ENCODE data around the gene CEP57L1. TPM values are rescaled to one million over a fixed set of nuclear protein-coding genes. Genes with fewer than 3 reads are reported as not detected.

The CEP57L1 gene
- total RNA-seq, 1 donor from 2014 or later = 11.0 TPM

- H3K27ac Mint-ChIP-seq (ENCODE audit: unreplicated experiment) = no peak overlapping the region
- H3K4me3 Mint-ChIP-seq (ENCODE audit: unreplicated experiment) = no peak overlapping the region
- no peak for DNase-seq (ENCODE audit: low spot score)
- peaks cover 3% of the 10 kb centered on the region for H3K27me3 Mint-ChIP-seq (ENCODE audit: unreplicated experiment)
- no peaks in the 10 kb centered on the region for H3K36me3 Mint-ChIP-seq (ENCODE audit: low read depth, unreplicated experiment)
- TF ChIP-seq, protein P1, sequence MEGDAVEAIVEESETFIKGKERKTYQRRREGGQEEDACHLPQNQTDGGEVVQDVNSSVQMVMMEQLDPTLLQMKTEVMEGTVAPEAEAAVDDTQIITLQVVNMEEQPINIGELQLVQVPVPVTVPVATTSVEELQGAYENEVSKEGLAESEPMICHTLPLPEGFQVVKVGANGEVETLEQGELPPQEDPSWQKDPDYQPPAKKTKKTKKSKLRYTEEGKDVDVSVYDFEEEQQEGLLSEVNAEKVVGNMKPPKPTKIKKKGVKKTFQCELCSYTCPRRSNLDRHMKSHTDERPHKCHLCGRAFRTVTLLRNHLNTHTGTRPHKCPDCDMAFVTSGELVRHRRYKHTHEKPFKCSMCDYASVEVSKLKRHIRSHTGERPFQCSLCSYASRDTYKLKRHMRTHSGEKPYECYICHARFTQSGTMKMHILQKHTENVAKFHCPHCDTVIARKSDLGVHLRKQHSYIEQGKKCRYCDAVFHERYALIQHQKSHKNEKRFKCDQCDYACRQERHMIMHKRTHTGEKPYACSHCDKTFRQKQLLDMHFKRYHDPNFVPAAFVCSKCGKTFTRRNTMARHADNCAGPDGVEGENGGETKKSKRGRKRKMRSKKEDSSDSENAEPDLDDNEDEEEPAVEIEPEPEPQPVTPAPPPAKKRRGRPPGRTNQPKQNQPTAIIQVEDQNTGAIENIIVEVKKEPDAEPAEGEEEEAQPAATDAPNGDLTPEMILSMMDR (IDR thresholded peaks at IDR 0.05; ENCODE audit: unreplicated experiment) = no peak
- H3K4me1 Mint-ChIP-seq (ENCODE audit: unreplicated experiment) = peaks cover 4% of the 10 kb centered on the region
- H3K9me3 Mint-ChIP-seq (ENCODE audit: unreplicated experiment) = no peaks in the 10 kb centered on the region
Measured at GRCh38 chr6:109118337-109118736, 23.0 kb downstream of the CEP57L1 start.

DNA sequence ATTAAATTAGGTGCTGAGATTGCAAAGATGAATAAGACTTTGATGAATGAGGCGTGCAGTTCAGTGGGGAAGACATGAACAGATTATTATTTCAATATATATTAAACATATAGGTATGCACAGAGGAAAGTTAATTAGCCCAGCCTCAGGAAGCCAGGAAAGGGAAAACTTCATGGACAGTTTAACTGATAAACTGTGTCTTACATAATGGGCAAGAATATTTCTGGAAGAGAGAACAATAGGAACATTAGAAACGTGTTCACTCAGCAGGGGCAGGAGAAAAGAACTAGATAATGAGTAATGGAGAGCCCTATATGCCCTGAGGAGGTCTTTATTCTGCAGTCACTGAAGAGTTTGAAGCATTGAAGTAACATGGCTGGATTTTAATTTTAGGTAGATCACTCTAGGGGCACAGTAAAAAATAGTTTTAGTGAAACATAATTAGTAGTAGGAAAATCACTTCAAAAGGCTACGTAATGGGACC is 23.6 kb downstream of the CEP57L1 start:
- peaks cover 4% of the 10 kb centered on the region for H3K4me1 Mint-ChIP-seq (ENCODE audit: unreplicated experiment)
- TF ChIP-seq, protein P1 (IDR thresholded peaks at IDR 0.05; ENCODE audit: unreplicated experiment) = no peak
- H3K27me3 Mint-ChIP-seq (ENCODE audit: unreplicated experiment) = peaks cover 5% of the 10 kb centered on the region
- DNase-seq (ENCODE audit: low spot score) = no peak
- no peaks in the 10 kb centered on the region for H3K36me3 Mint-ChIP-seq (ENCODE audit: low read depth, unreplicated experiment)
- no peak overlapping the region for H3K27ac Mint-ChIP-seq (ENCODE audit: unreplicated experiment)
- no peaks in the 10 kb centered on the region for H3K9me3 Mint-ChIP-seq (ENCODE audit: unreplicated experiment)
- H3K4me3 Mint-ChIP-seq (ENCODE audit: unreplicated experiment) = no peak overlapping the region

DNA sequence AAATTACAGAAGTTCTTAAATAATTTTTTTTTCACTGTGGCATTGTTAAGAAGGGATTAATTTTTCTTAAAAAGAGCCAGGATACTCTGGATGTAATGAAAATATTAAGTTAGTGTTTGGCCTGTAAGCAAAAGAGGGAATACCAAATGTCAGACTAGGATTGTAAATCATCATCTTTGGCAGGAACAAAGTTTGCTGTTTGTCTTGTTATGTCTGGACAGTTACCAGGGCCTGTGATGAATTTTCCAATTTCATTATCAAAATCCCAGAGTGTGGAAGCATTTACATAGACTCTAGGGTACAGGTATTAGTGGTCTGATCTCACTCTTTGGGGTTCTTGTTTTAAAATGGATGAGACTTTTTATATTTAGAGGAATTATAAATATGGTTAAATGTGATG is 26.1 kb downstream of the CEP57L1 start:
- TF ChIP-seq, protein P1 (IDR thresholded peaks at IDR 0.05; ENCODE audit: unreplicated experiment) = no peak
- peaks cover 4% of the 10 kb centered on the region for H3K4me1 Mint-ChIP-seq (ENCODE audit: unreplicated experiment)
- no peaks in the 10 kb centered on the region for H3K9me3 Mint-ChIP-seq (ENCODE audit: unreplicated experiment)
- H3K27ac Mint-ChIP-seq (ENCODE audit: unreplicated experiment) = no peak overlapping the region
- DNase-seq (ENCODE audit: low spot score) = no peak
- no peak overlapping the region for H3K4me3 Mint-ChIP-seq (ENCODE audit: unreplicated experiment)
- peaks cover 5% of the 10 kb centered on the region for H3K27me3 Mint-ChIP-seq (ENCODE audit: unreplicated experiment)
- H3K36me3 Mint-ChIP-seq (ENCODE audit: low read depth, unreplicated experiment) = no peaks in the 10 kb centered on the region

- H3K4me3 Mint-ChIP-seq (ENCODE audit: unreplicated experiment) = no peak overlapping the region
- H3K4me1 Mint-ChIP-seq (ENCODE audit: unreplicated experiment) = peaks cover under 1% of the 10 kb centered on the region
- peaks cover 3% of the 10 kb centered on the region for H3K27me3 Mint-ChIP-seq (ENCODE audit: unreplicated experiment)
- H3K9me3 Mint-ChIP-seq (ENCODE audit: unreplicated experiment) = no peaks in the 10 kb centered on the region
- TF ChIP-seq, protein P1 (IDR thresholded peaks at IDR 0.05; ENCODE audit: unreplicated experiment) = no peak
- no peak overlapping the region for H3K27ac Mint-ChIP-seq (ENCODE audit: unreplicated experiment)
- no peak for DNase-seq (ENCODE audit: low spot score)
- H3K36me3 Mint-ChIP-seq (ENCODE audit: low read depth, unreplicated experiment) = no peaks in the 10 kb centered on the region
Measured at GRCh38 chr6:109124219-109124618, 28.9 kb downstream of the CEP57L1 start.

GRCh38 chr6:109125504-109125903 is 30.2 kb downstream of the CEP57L1 start:
- H3K9me3 Mint-ChIP-seq (ENCODE audit: unreplicated experiment) = no peaks in the 10 kb centered on the region
- no peak for DNase-seq (ENCODE audit: low spot score)

More at GRCh38 chr6:109125504-109125903, 30.2 kb downstream of the CEP57L1 start:
- peaks cover 3% of the 10 kb centered on the region for H3K27me3 Mint-ChIP-seq (ENCODE audit: unreplicated experiment)
- H3K27ac Mint-ChIP-seq (ENCODE audit: unreplicated experiment) = no peak overlapping the region
- TF ChIP-seq, protein P1 (IDR thresholded peaks at IDR 0.05; ENCODE audit: unreplicated experiment) = no peak
- no peak overlapping the region for H3K4me3 Mint-ChIP-seq (ENCODE audit: unreplicated experiment)
- H3K36me3 Mint-ChIP-seq (ENCODE audit: low read depth, unreplicated experiment) = no peaks in the 10 kb centered on the region
- H3K4me1 Mint-ChIP-seq (ENCODE audit: unreplicated experiment) = no peaks in the 10 kb centered on the region
